ENCODE results near the gene PRAC1.
A peak's percentile ranks its signal among the peaks of the same experiment; 100 is the strongest.

PRAC1 gene

GRCh38 chr17:48681609-48682008 is 40.7 kb downstream of the PRAC1 start:
- FAIRE-seq (no peak), DNase-seq (ENCODE audit: insufficient read length, low spot score) (no peak)
- TF ChIP-seq TAF1 (IDR thresholded peaks at IDR 0.05; ENCODE audit: low read depth, low read length) (no peak), POLR2A (IDR thresholded peaks at IDR 0.05; ENCODE audit: low read depth, low read length) (no peak), SPI1 (IDR thresholded peaks at IDR 0.05; ENCODE audit: low read depth, low read length) (no peak), PAX5 (IDR thresholded peaks at IDR 0.05; ENCODE audit: insufficient read depth, low read length, severe bottlenecking) (no peak), POLR2AphosphoS5 (IDR thresholded peaks at IDR 0.05; ENCODE audit: low read depth, low read length) (no peak), POU2F2 (IDR thresholded peaks at IDR 0.05; ENCODE audit: low read depth, low read length) (no peak)

GRCh38 chr17:48679385-48680096 is 42.8 kb downstream of the PRAC1 start:
- no peak for TF ChIP-seq POLR2AphosphoS5 (IDR thresholded peaks at IDR 0.05; ENCODE audit: low read depth, low read length)
- DNase-seq (ENCODE audit: insufficient read length, low spot score), result no peak
- no peak for FAIRE-seq

- peak; percentile 76 for FAIRE-seq
- DNase-seq (ENCODE audit: insufficient read length, low spot score), result peak; percentile 70
- TF ChIP-seq SPI1 (IDR thresholded peaks at IDR 0.05; ENCODE audit: low read depth, low read length) (no peak), POLR2AphosphoS5 (IDR thresholded peaks at IDR 0.05; ENCODE audit: low read depth, low read length) (no peak), PAX5 (IDR thresholded peaks at IDR 0.05; ENCODE audit: insufficient read depth, low read length, severe bottlenecking) (no peak)
Observed at GRCh38 chr17:48678141-48678971, 44.0 kb downstream of the PRAC1 start.

- TF ChIP-seq POLR2AphosphoS5 (IDR thresholded peaks at IDR 0.05; ENCODE audit: low read depth, low read length) (no peak), POLR2A (IDR thresholded peaks at IDR 0.05; ENCODE audit: low read depth, low read length) (no peak), POU2F2 (IDR thresholded peaks at IDR 0.05; ENCODE audit: low read depth, low read length) (no peak), PAX5 (IDR thresholded peaks at IDR 0.05; ENCODE audit: insufficient read depth, low read length, severe bottlenecking) (no peak), TAF1 (IDR thresholded peaks at IDR 0.05; ENCODE audit: low read depth, low read length) (no peak), SPI1 (IDR thresholded peaks at IDR 0.05; ENCODE audit: low read depth, low read length) (no peak)
- FAIRE-seq (no peak), DNase-seq (ENCODE audit: insufficient read length, low spot score) (no peak)
Observed at GRCh38 chr17:48676963-48677558, 45.3 kb downstream of the PRAC1 start.

- DNase-seq (ENCODE audit: insufficient read length, low spot score), result no peak
- TF ChIP-seq POLR2A (IDR thresholded peaks at IDR 0.05; ENCODE audit: low read depth, low read length) (no peak), TAF1 (IDR thresholded peaks at IDR 0.05; ENCODE audit: low read depth, low read length) (no peak), POU2F2 (IDR thresholded peaks at IDR 0.05; ENCODE audit: low read depth, low read length) (no peak), PAX5 (IDR thresholded peaks at IDR 0.05; ENCODE audit: insufficient read depth, low read length, severe bottlenecking) (no peak), SPI1 (IDR thresholded peaks at IDR 0.05; ENCODE audit: low read depth, low read length) (no peak), POLR2AphosphoS5 (IDR thresholded peaks at IDR 0.05; ENCODE audit: low read depth, low read length) (no peak)
- FAIRE-seq, result no peak
Observed at GRCh38 chr17:48672340-48672739, 50.0 kb downstream of the PRAC1 start.

Data from GM12891 (cell line).